PC-9 (cell line): ENCODE data around the gene FARP1. TPM values are rescaled to one million over a fixed set of nuclear protein-coding genes. Genes with fewer than 3 reads are reported as not detected.

Experiments
- BruUV-seq: library from RNA; stranded (reverse); fragments of 400-500 nt; replicated peaks from 2 replicates; lab custom pipeline; 2021; lab: Mats Ljungman, UMichigan
- CTCF ChIA-PET: fragments of 300-600 bp; sonication (Branson Sonifier 250); formaldehyde crosslinking; loops from one replicate; lab custom pipeline; 2022; ENCODE audit warnings: antibody characterized with exemption; lab: Charles Lee
- POLR2A ChIA-PET: fragments of 300-600 bp; sonication (Branson Sonifier 250); formaldehyde crosslinking; loops from one replicate; lab custom pipeline; 2022; ENCODE audit warnings: antibody characterized with exemption; ENCODE audit not compliant: unreplicated experiment; lab: Charles Lee
- DNase-seq, 2 experiments: peaks; one replicate each; pipeline versions ENCODE4 v3.0.0 to v3.0.0-alpha.2; 2015 to 2022; ENCODE audit warnings: mixed read lengths in 1 of 2
- H2AFZ ChIP-seq: fragments of 200-600 bp; sonication (generic); 2 replicates; pipeline ENCODE4 v1.8.1; 2017; ENCODE audit warnings: antibody characterized with exemption
- H3F3A ChIP-seq: fragments of 200-600 bp; sonication (generic); 2 replicates; pipeline ENCODE4 v1.8.1; 2017; ENCODE audit warnings: antibody characterized with exemption, mild to moderate bottlenecking, low read depth; ENCODE audit not compliant: insufficient read depth
- H3K27ac ChIP-seq: fragments of 200-600 bp; sonication (generic); 2 replicates; pipeline ENCODE4 v1.6.1; 2016; ENCODE audit warnings: mixed run types
- H3K27me3 ChIP-seq: fragments of 200-600 bp; sonication (generic); 2 replicates; pipeline ENCODE4 v1.6.1; 2016; ENCODE audit warnings: low read depth, mixed run types; ENCODE audit not compliant: insufficient read depth
- H3K36me3 ChIP-seq: fragments of 200-600 bp; sonication (generic); 2 replicates; pipeline ENCODE4 v1.6.1; 2016; ENCODE audit warnings: low read depth, mixed run types
- H3K4me1 ChIP-seq: fragments of 200-600 bp; sonication (generic); replicated peaks from 2 replicates; pipeline ENCODE4 v1.6.1; 2016; ENCODE audit warnings: mixed run types; ENCODE audit not compliant: insufficient read depth
- H3K4me2 ChIP-seq: fragments of 200-600 bp; sonication (generic); 2 replicates; pipeline ENCODE4 v1.6.1; 2017; ENCODE audit warnings: mixed run types
- H3K4me3 ChIP-seq: fragments of 200-600 bp; sonication (generic); 2 replicates; pipeline ENCODE4 v1.6.1; 2016; ENCODE audit warnings: mixed run types
- H3K79me2 ChIP-seq: fragments of 200-600 bp; sonication (generic); 2 replicates; pipeline ENCODE4 v1.6.1; 2017; ENCODE audit warnings: low read depth, mixed run types
- H3K9me2 ChIP-seq: fragments of 200-600 bp; sonication (generic); 2 replicates; pipeline ENCODE4 v1.8.1; 2017; ENCODE audit warnings: mild to moderate bottlenecking; ENCODE audit not compliant: insufficient read depth
- H3K9me3 ChIP-seq: fragments of 200-600 bp; sonication (generic); 2 replicates; pipeline ENCODE4 v1.8.1; 2016; ENCODE audit warnings: low read depth; ENCODE audit not compliant: insufficient read depth
- H4K20me1 ChIP-seq: fragments of 200-600 bp; sonication (generic); 2 replicates; pipeline ENCODE4 v1.8.1; 2017; ENCODE audit not compliant: insufficient read depth
- CTCF ChIP-seq: fragments of 200-600 bp; sonication (generic); conservative IDR thresholded peaks from 2 replicates; pipeline ENCODE4 v1.6.1; 2017; ENCODE audit warnings: mixed run types, antibody characterized with exemption, mild to moderate bottlenecking, moderate library complexity
- EZH2 ChIP-seq: fragments of 200-600 bp; sonication (generic); IDR thresholded peaks from 2 replicates; pipeline ENCODE4 v1.8.0; 2017; ENCODE audit warnings: antibody characterized with exemption, low read depth
- intact Hi-C: fragments of 100-400 bp; cut with micrococcal nuclease; formaldehyde crosslinking; loops from one replicate; pipeline ENCODE4 v1.10.0; 2022; ENCODE audit not compliant: unreplicated experiment
- total RNA-seq: library from RNA; stranded (reverse); gene quantifications from 2 replicates; pipeline ENCODE4 v1.2.3, GENCODE V29; 2021

FARP1 gene
- total RNA-seq, 1 experiment from 2014 or later: 62.1 TPM

GRCh38 chr13:98272549-98272948 lies 129.7 kb downstream of the FARP1 start:
- Histone ChIP-seq H3K27ac (no peak overlapping the region), H3K4me2 (no peak overlapping the region), H4K20me1 (no peaks in the 10 kb centered on the region), H3K27me3 (no peaks in the 10 kb centered on the region), H3F3A (no peaks in the 10 kb centered on the region), H3K9me2 (no peaks in the 10 kb centered on the region), H3K4me3 (no peak overlapping the region), H3K4me1 (peaks cover 11% of the 10 kb centered on the region; the same call in 1 of the 2 replicates), H3K36me3 (no peaks in the 10 kb centered on the region), H2AFZ (no peak overlapping the region), H3K9me3 (no peaks in the 10 kb centered on the region), H3K79me2 (0 out of 2 replicates have a peak, but pooled peaks cover 6% of the 10 kb centered on the region)
- ChIA-PET CTCF (no interaction called here), POLR2A (no interaction called here)
- DNase-seq: no peak
- TF ChIP-seq CTCF (no peak), EZH2 (no peak)
- intact Hi-C loops: no loop called here
- BruUV-seq: no TSS peak

GRCh38 chr13:98273067-98273823 lies 130.4 kb downstream of the FARP1 start:
- Histone ChIP-seq H3K4me1 (peaks cover 11% of the 10 kb centered on the region; the same call in 1 of the 2 replicates), H3K4me3 (no peak overlapping the region), H2AFZ (no peak overlapping the region), H3K4me2 (no peak overlapping the region), H3K36me3 (no peaks in the 10 kb centered on the region), H3K9me3 (no peaks in the 10 kb centered on the region), H3F3A (no peaks in the 10 kb centered on the region), H4K20me1 (no peaks in the 10 kb centered on the region), H3K27ac (no peak overlapping the region), H3K9me2 (no peaks in the 10 kb centered on the region), H3K27me3 (no peaks in the 10 kb centered on the region), H3K79me2 (0 out of 2 replicates have a peak, but pooled peaks cover 6% of the 10 kb centered on the region)
- BruUV-seq: no TSS peak
- POLR2A ChIA-PET: interaction anchor here (0.7 kb wide), 1 partner anchor 1148 kb away, joined by 5 read pairs; no protein-coding TSS in a partner anchor
- TF ChIP-seq EZH2 (no peak), CTCF (no peak)
- CTCF ChIA-PET: interaction anchor here (0.6 kb wide), 1 partner anchor 9 kb away, joined by 8 read pairs; no protein-coding TSS in a partner anchor
- intact Hi-C loops: no loop called here
- no peak for DNase-seq

- no peaks in the 10 kb centered on the region for H3F3A ChIP-seq
- H3K79me2 ChIP-seq: 0 out of 2 replicates have a peak, but pooled peaks cover 6% of the 10 kb centered on the region
- H3K36me3 ChIP-seq: no peaks in the 10 kb centered on the region
- no peaks in the 10 kb centered on the region for H3K9me3 ChIP-seq
- H4K20me1 ChIP-seq: no peaks in the 10 kb centered on the region
- no peak overlapping the region for H3K4me2 ChIP-seq
- no peak for TF ChIP-seq CTCF
- TF ChIP-seq EZH2: no peak
- H3K27ac ChIP-seq: no peak overlapping the region
- no peaks in the 10 kb centered on the region for H3K27me3 ChIP-seq
- ChIA-PET POLR2A (interaction anchor here (0.7 kb wide), 1 partner anchor 1149 kb away, joined by 5 read pairs; no protein-coding TSS in a partner anchor), CTCF (interaction anchor here (0.6 kb wide), 1 partner anchor 10 kb away, joined by 8 read pairs; no protein-coding TSS in a partner anchor)
- no peaks in the 10 kb centered on the region for H3K9me2 ChIP-seq
- DNase-seq: no peak
- no TSS peak for BruUV-seq
- peaks cover 11% of the 10 kb centered on the region; the same call in 1 of the 2 replicates for H3K4me1 ChIP-seq
- intact Hi-C loops: no loop called here
- H2AFZ ChIP-seq: no peak overlapping the region
- H3K4me3 ChIP-seq: no peak overlapping the region
These were observed 131.2 kb downstream of the FARP1 start for GRCh38 chr13:98273824-98274742.
